HEK293 (cell line): ENCODE results near the gene CCDC152.
"Not testable (repeated sequence)": the region's sequence is repeated elsewhere in the genome, so short reads cannot be mapped to it uniquely, and the experiment has no call there.

Source experiments
- CTCF ChIA-PET: fragments of 350-600 bp; formaldehyde crosslinking; extraction: SDS; loops from one replicate; lab custom pipeline; 2021; ENCODE audit warnings: antibody characterized with exemption; lab: Yijun Ruan, JAX
- POLR2A ChIA-PET: fragments of 300-600 bp; formaldehyde crosslinking; extraction: SDS; loops from one replicate; lab custom pipeline; 2020; ENCODE audit warnings: antibody characterized with exemption, inconsistent platforms; lab: Yijun Ruan, JAX
- H3K27ac ChIP-seq: fragments of 200-500 bp; sonication (Bioruptor generic); 2 replicates; pipeline ENCODE4 v1.5.1; 2014; ENCODE audit warnings: low read depth, low read length, control low read depth, inconsistent platforms; ENCODE audit errors: extremely low read depth
- H3K36me3 ChIP-seq, 2 experiments: fragments of 200-500 bp in 1 of 2; sonication (Bioruptor generic) in 1 of 2; 1 replicate in 1 of 2; 2 replicates in 1 of 2; pipeline ENCODE4 v1.5.1; 2014 to 2017; ENCODE audit warnings: inconsistent platforms in 2 of 2, low read length in 2 of 2; ENCODE audit not compliant: control insufficient read depth in 2 of 2, insufficient read depth in 1 of 2
- H3K4me1 ChIP-seq: fragments of 200-500 bp; sonication (Bioruptor generic); 2 replicates; pipeline ENCODE4 v1.5.1; 2014; ENCODE audit warnings: mild to moderate bottlenecking, low read length, inconsistent platforms; ENCODE audit not compliant: control insufficient read depth, insufficient read depth
- H3K4me3 ChIP-seq: 2 replicates; pipeline ENCODE4 v1.5.1; 2011; ENCODE audit warnings: low read depth, mild to moderate bottlenecking, control low read depth, low read length, moderate library complexity
- H3K9me3 ChIP-seq: fragments of 200-500 bp; sonication (Bioruptor generic); 2 replicates; pipeline ENCODE4 v1.5.1; 2014; ENCODE audit warnings: low read depth, low read length, inconsistent platforms; ENCODE audit not compliant: control insufficient read depth, insufficient read depth
- GLI4 ChIP-seq: fragments of 450-650 bp; formaldehyde crosslinking; IDR thresholded peaks from 2 replicates; pipeline ENCODE4 v1.5.1; 2016; ENCODE audit warnings: missing biosample characterization, missing genetic modification characterization
- KLF8 ChIP-seq: fragments of 450-650 bp; formaldehyde crosslinking; IDR thresholded peaks from 2 replicates; pipeline ENCODE4 v1.5.1; 2016; ENCODE audit warnings: missing biosample characterization, missing genetic modification characterization
- MEIS1 ChIP-seq: sonication (generic); formaldehyde crosslinking; IDR thresholded peaks from 2 replicates; pipeline ENCODE4 v1.8.1; 2022; ENCODE audit warnings: missing genetic modification reagents, mild to moderate bottlenecking, borderline replicate concordance
- WT1 ChIP-seq: fragments of 450-650 bp; formaldehyde crosslinking; IDR thresholded peaks from 2 replicates; pipeline ENCODE4 v1.5.1; 2016; ENCODE audit warnings: missing biosample characterization, missing genetic modification characterization
- ZNF121 ChIP-seq: fragments of 450-650 bp; formaldehyde crosslinking; IDR thresholded peaks from 2 replicates; pipeline ENCODE4 v1.5.1; 2016; ENCODE audit warnings: missing biosample characterization, missing genetic modification characterization
- ZNF138 ChIP-seq: fragments of 450-650 bp; formaldehyde crosslinking; IDR thresholded peaks from 2 replicates; pipeline ENCODE4 v1.5.1; 2016; ENCODE audit warnings: missing biosample characterization, missing genetic modification characterization, borderline replicate concordance
- ZNF157 ChIP-seq: fragments of 450-650 bp; formaldehyde crosslinking; IDR thresholded peaks from 2 replicates; pipeline ENCODE4 v1.5.1; 2016; ENCODE audit warnings: missing biosample characterization, missing genetic modification characterization
- ZNF19 ChIP-seq: fragments of 450-650 bp; formaldehyde crosslinking; IDR thresholded peaks from 2 replicates; pipeline ENCODE4; 2016; ENCODE audit warnings: missing biosample characterization, missing genetic modification characterization, low read depth
- ZNF391 ChIP-seq: fragments of 450-650 bp; formaldehyde crosslinking; IDR thresholded peaks from 2 replicates; pipeline ENCODE4 v1.5.1; 2016; ENCODE audit warnings: low read depth, missing biosample characterization, missing genetic modification characterization, borderline replicate concordance
- ZNF423 ChIP-seq: fragments of 450-650 bp; formaldehyde crosslinking; IDR thresholded peaks from 2 replicates; pipeline ENCODE4 v1.5.1; 2016; ENCODE audit warnings: missing biosample characterization, missing genetic modification characterization
- ZNF558 ChIP-seq: fragments of 450-650 bp; formaldehyde crosslinking; IDR thresholded peaks from 2 replicates; pipeline ENCODE4 v1.5.1; 2016; ENCODE audit warnings: missing biosample characterization, missing genetic modification characterization
- ZNF560 ChIP-seq: fragments of 450-650 bp; formaldehyde crosslinking; IDR thresholded peaks from 2 replicates; pipeline ENCODE4 v1.5.1; 2017; ENCODE audit warnings: missing biosample characterization, missing genetic modification characterization, borderline replicate concordance
- ZNF585B ChIP-seq: fragments of 450-650 bp; formaldehyde crosslinking; IDR thresholded peaks from 2 replicates; pipeline ENCODE4 v1.5.1; 2016; ENCODE audit warnings: missing biosample characterization, missing genetic modification characterization
- ZNF624 ChIP-seq: fragments of 450-650 bp; formaldehyde crosslinking; IDR thresholded peaks from 2 replicates; pipeline ENCODE4 v1.5.1; 2017; ENCODE audit warnings: missing biosample characterization, missing genetic modification characterization
- TF ChIP-seq, protein P1 (sequence below): IDR thresholded peaks from 2 replicates; pipeline ENCODE4 v1.6.1; 2011; ENCODE audit warnings: mild to moderate bottlenecking, low read depth, low read length, borderline replicate concordance
- TF ChIP-seq, protein P2 (sequence below): fragments of 450-650 bp; formaldehyde crosslinking; IDR thresholded peaks from 2 replicates; pipeline ENCODE4 v1.5.1; 2016; ENCODE audit warnings: missing biosample characterization, missing genetic modification characterization
- TF ChIP-seq, protein P3 (sequence below): fragments of 450-650 bp; formaldehyde crosslinking; IDR thresholded peaks from 2 replicates; pipeline ENCODE4 v1.5.1; 2016; ENCODE audit warnings: missing biosample characterization, missing genetic modification characterization
- TF ChIP-seq, protein P4 (sequence below): fragments of 450-650 bp; formaldehyde crosslinking; IDR thresholded peaks from 2 replicates; pipeline ENCODE4 v1.5.1; 2016; ENCODE audit warnings: missing biosample characterization, missing genetic modification characterization
- TF ChIP-seq, protein P5 (sequence below): fragments of 450-650 bp; formaldehyde crosslinking; IDR thresholded peaks from 2 replicates; pipeline ENCODE4 v1.5.1; 2017; ENCODE audit warnings: missing biosample characterization, missing genetic modification characterization

CCDC152 gene

DNA sequence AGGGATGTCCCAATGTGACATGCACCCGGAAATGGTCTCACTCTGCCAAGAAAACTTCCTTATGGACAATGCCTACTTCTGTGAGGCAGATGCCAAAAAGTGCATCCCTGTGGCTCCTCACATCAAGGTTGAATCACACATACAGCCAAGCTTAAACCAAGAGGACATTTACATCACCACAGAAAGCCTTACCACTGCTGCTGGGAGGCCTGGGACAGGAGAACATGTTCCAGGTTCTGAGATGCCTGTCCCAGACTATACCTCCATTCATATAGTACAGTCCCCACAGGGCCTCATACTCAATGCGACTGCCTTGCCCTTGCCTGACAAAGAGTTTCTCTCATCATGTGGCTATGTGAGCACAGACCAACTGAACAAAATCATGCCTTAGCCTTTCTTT is 37.6 kb upstream of the CCDC152 start:
- Histone ChIP-seq H3K4me1 (no peaks in the 10 kb centered on the region), H3K9me3 (no peaks in the 10 kb centered on the region), H3K27ac (no peak overlapping the region), H3K4me3 (no peak overlapping the region), H3K36me3 (no peaks in the 10 kb centered on the region)
- no peak for TF ChIP-seq ZNF19 (tag by site-specific recombination)
- TF ChIP-seq ZNF585B (tag by site-specific recombination): no peak
- TF ChIP-seq, protein P1, sequence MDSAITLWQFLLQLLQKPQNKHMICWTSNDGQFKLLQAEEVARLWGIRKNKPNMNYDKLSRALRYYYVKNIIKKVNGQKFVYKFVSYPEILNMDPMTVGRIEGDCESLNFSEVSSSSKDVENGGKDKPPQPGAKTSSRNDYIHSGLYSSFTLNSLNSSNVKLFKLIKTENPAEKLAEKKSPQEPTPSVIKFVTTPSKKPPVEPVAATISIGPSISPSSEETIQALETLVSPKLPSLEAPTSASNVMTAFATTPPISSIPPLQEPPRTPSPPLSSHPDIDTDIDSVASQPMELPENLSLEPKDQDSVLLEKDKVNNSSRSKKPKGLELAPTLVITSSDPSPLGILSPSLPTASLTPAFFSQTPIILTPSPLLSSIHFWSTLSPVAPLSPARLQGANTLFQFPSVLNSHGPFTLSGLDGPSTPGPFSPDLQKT: no peak
- TF ChIP-seq ZNF121 (tag by site-specific recombination): no peak
- no peak for TF ChIP-seq ZNF157 (tag by site-specific recombination)
- TF ChIP-seq, protein P2, sequence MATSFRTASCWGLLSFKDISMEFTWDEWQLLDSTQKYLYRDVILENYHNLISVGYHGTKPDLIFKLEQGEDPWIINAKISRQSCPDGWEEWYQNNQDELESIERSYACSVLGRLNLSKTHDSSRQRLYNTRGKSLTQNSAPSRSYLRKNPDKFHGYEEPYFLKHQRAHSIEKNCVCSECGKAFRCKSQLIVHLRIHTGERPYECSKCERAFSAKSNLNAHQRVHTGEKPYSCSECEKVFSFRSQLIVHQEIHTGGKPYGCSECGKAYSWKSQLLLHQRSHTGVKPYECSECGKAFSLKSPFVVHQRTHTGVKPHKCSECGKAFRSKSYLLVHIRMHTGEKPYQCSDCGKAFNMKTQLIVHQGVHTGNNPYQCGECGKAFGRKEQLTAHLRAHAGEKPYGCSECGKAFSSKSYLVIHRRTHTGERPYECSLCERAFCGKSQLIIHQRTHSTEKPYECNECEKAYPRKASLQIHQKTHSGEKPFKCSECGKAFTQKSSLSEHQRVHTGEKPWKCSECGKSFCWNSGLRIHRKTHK (tag by site-specific recombination): no peak
- TF ChIP-seq KLF8 (tag by site-specific recombination): no peak
- no peak for TF ChIP-seq GLI4
- ChIA-PET POLR2A (no interaction called here), CTCF (interaction anchor here (1.2 to 2.2 kb wide), 2 partner anchors 26 to 48 kb away, joined by 3 to 6 read pairs; no protein-coding TSS in a partner anchor)

DNA sequence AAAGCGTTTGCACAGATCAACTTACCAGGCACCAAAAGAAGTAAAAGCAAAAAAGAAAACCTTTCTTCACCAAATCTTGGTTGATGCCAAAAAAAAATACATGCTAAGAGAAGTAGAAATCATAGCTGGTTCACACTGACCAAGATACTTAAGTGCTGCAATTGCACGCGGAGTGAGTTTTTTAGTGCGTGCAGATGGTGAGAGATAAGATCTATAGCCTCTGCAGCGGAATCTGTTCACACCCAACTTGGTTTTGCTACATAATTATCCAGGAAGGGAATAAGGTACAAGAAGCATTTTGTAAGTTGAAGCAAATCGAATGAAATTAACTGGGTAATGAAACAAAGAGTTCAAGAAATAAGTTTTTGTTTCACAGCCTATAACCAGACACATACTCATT is 36.4 kb upstream of the CCDC152 start:
- ChIA-PET CTCF (interaction anchor here (0.7 kb wide), 1 partner anchor 8 kb away, joined by 4 read pairs; no protein-coding TSS in a partner anchor), POLR2A (no interaction called here)
- no peak overlapping the region for H3K4me3 ChIP-seq
- H3K36me3 ChIP-seq: no peaks in the 10 kb centered on the region
- H3K4me1 ChIP-seq: no peaks in the 10 kb centered on the region
- H3K27ac ChIP-seq: no peak overlapping the region
- no peak for TF ChIP-seq ZNF558
- TF ChIP-seq, protein P3, sequence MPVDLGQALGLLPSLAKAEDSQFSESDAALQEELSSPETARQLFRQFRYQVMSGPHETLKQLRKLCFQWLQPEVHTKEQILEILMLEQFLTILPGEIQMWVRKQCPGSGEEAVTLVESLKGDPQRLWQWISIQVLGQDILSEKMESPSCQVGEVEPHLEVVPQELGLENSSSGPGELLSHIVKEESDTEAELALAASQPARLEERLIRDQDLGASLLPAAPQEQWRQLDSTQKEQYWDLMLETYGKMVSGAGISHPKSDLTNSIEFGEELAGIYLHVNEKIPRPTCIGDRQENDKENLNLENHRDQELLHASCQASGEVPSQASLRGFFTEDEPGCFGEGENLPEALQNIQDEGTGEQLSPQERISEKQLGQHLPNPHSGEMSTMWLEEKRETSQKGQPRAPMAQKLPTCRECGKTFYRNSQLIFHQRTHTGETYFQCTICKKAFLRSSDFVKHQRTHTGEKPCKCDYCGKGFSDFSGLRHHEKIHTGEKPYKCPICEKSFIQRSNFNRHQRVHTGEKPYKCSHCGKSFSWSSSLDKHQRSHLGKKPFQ: peak; percentile 82
- no peaks in the 10 kb centered on the region for H3K9me3 ChIP-seq

DNA sequence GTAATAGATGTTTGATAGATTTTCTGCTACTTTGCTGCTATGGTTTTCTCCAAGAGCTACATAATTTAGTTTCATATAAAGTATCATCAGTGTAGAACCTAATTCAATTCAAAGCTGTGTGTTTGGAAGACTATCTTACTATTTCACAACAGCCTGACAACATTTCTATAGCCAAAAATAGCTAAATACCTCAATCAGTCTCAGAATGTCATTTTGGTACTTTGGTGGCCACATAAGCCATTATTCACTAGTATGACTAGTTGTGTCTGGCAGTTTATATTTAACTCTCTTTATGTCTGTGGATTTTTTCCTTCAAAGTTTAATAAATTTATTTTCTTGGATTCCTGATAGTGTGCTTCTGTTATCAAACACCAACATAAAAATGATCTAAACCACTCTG is 35.1 kb upstream of the CCDC152 start:
- Histone ChIP-seq H3K36me3 (no peaks in the 10 kb centered on the region), H3K4me1 (no peaks in the 10 kb centered on the region), H3K27ac (no peak overlapping the region), H3K4me3 (no peak overlapping the region)
- CTCF ChIA-PET: interaction anchor here (0.6 to 2.1 kb wide), 3 partner anchors 24 to 168 kb away, joined by 4 to 10 read pairs (median 7); no protein-coding TSS in a partner anchor
- TF ChIP-seq WT1 (no peak), ZNF624 (no peak), ZNF138 (tag by site-specific recombination) (no peak), MEIS1 (CRISPR knock-in tag) (no peak), ZNF391 (tag by site-specific recombination) (no peak), ZNF19 (tag by site-specific recombination) (no peak), ZNF423 (no peak), ZNF560 (tag by site-specific recombination) (no peak)
- TF ChIP-seq, protein P4, sequence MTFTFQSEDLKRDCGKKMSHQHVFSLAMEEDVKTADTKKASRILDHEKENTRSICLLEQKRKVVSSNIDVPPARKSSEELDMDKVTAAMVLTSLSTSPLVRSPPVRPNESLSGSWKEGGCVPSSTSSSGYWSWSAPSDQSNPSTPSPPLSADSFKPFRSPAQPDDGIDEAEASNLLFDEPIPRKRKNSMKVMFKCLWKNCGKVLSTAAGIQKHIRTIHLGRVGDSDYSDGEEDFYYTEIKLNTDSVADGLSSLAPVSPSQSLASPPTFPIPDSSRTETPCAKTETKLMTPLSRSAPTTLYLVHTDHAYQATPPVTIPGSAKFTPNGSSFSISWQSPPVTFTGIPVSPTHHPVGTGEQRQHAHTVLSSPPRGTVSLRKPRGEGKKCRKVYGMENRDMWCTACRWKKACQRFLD (tag by site-specific recombination): no peak
- TF ChIP-seq, protein P5, sequence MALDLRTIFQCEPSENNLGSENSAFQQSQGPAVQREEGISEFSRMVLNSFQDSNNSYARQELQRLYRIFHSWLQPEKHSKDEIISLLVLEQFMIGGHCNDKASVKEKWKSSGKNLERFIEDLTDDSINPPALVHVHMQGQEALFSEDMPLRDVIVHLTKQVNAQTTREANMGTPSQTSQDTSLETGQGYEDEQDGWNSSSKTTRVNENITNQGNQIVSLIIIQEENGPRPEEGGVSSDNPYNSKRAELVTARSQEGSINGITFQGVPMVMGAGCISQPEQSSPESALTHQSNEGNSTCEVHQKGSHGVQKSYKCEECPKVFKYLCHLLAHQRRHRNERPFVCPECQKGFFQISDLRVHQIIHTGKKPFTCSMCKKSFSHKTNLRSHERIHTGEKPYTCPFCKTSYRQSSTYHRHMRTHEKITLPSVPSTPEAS (tag by site-specific recombination): no peak
- TF ChIP-seq, all 188 proteins: peak for 0
- no peaks in the 10 kb centered on the region for H3K9me3 ChIP-seq
- POLR2A ChIA-PET: no interaction called here

DNA sequence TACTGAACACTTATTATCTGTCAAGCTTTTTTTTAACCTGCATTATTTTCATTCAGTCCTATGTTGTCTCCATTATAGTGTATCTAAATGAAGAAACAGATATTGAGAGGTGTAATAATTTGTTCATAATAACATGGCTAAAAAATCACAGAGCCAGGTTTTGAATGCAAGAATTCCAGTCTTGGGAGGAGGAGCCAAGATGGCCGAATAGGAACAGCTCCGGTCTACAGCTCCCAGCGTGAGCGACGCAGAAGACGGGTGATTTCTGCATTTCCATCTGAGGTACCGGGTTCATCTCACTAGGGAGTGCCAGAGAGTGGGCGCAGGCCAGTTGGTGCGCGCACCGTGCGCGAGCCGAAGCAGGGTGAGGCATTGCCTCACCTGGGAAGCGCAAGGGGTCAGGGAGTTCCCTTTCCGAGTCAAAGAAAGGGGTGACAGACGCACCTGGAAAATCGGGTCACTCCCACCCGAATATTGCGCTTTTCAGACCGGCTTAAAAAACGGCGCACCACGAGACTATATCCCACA is 22.0 kb upstream of the CCDC152 start:
- POLR2A ChIA-PET, H3K4me3 ChIP-seq, H3K36me3 ChIP-seq, H3K4me1 ChIP-seq, H3K9me3 ChIP-seq, H3K27ac ChIP-seq: not testable (repeated sequence)
- CTCF ChIA-PET: interaction anchor here (4.1 kb wide), 1 partner anchor 11 kb away, joined by 24 read pairs; no protein-coding TSS in a partner anchor
